ENCODE measurements around the gene MED26.
A peak's percentile ranks its signal among the peaks of the same experiment; 100 is the strongest.

Gene MED26

GRCh38 chr19:16542045-16542909, 85.7 kb downstream of the MED26 start, which contains the start of gene CHERP:
Gene CHERP (minus strand): TSS chr19:16542437. CDS start chr19:16542378, 59 bp downstream.
- peak; percentile 96 for DNase-seq (ENCODE audit: low read depth, low spot score)

GRCh38 chr19:16541526-16542044, 86.4 kb downstream of the MED26 start:
- DNase-seq (ENCODE audit: low read depth, low spot score) = peak; percentile 40

GRCh38 chr19:16540948-16541347, 87.1 kb downstream of the MED26 start:
- DNase-seq (ENCODE audit: low read depth, low spot score) = no peak

- no peak for DNase-seq (ENCODE audit: low read depth, low spot score)
Measured at GRCh38 chr19:16537111-16537510, 90.9 kb downstream of the MED26 start.

- DNase-seq (ENCODE audit: low read depth, low spot score) = no peak
Measured at GRCh38 chr19:16536130-16536529, 91.9 kb downstream of the MED26 start.

GRCh38 chr19:16535381-16535780, 92.6 kb downstream of the MED26 start:
- DNase-seq (ENCODE audit: low read depth, low spot score) = no peak

- DNase-seq (ENCODE audit: low read depth, low spot score) = no peak
Measured at GRCh38 chr19:16532440-16533234, 95.4 kb downstream of the MED26 start.

GRCh38 chr19:16531380-16531669, 96.7 kb downstream of the MED26 start:
- no peak for DNase-seq (ENCODE audit: low read depth, low spot score)

GRCh38 chr19:16530540-16531379, 97.2 kb downstream of the MED26 start:
- DNase-seq (ENCODE audit: low read depth, low spot score) = no peak

GRCh38 chr19:16529466-16530144, 98.4 kb downstream of the MED26 start:
- DNase-seq (ENCODE audit: low read depth, low spot score) = no peak

- peak; percentile 70 for DNase-seq (ENCODE audit: low read depth, low spot score)
Measured at GRCh38 chr19:16527971-16528521, 100.0 kb downstream of the MED26 start.

GRCh38 chr19:16527334-16527935, 100.6 kb downstream of the MED26 start:
- peak; percentile 59 for DNase-seq (ENCODE audit: low read depth, low spot score)

GRCh38 chr19:16525751-16526481, 102.1 kb downstream of the MED26 start:
- no peak for DNase-seq (ENCODE audit: low read depth, low spot score)

GRCh38 chr19:16524991-16525734, 102.8 kb downstream of the MED26 start:
- no peak for DNase-seq (ENCODE audit: low read depth, low spot score)

Measured in ELF-1 (cell line).